Glutamatergic neuron (in vitro differentiated cells): ENCODE data around the gene MGST2. TPM values are rescaled to one million over a fixed set of nuclear protein-coding genes. Genes with fewer than 3 reads are reported as not detected.

Experiments
- DNase-seq: peaks from one replicate; pipeline ENCODE4 v3.0.0; 2022
- H3K27ac Mint-ChIP-seq: one replicate; pipeline ENCODE4 v1.8.0; 2020; ENCODE audit warnings: mild to moderate bottlenecking, mixed read lengths, inconsistent platforms; ENCODE audit not compliant: unreplicated experiment
- H3K27me3 Mint-ChIP-seq: one replicate; pipeline ENCODE4 v1.8.0; 2020; ENCODE audit warnings: mild to moderate bottlenecking, moderate library complexity, mixed read lengths, inconsistent platforms; ENCODE audit not compliant: unreplicated experiment
- H3K36me3 Mint-ChIP-seq: one replicate; pipeline ENCODE4 v1.8.0; 2020; ENCODE audit warnings: mild to moderate bottlenecking, mixed read lengths, inconsistent platforms; ENCODE audit not compliant: unreplicated experiment
- H3K4me1 Mint-ChIP-seq: one replicate; pipeline ENCODE4 v1.8.0; 2020; ENCODE audit warnings: mild to moderate bottlenecking, low read depth, mixed read lengths, inconsistent platforms; ENCODE audit not compliant: unreplicated experiment
- H3K4me3 Mint-ChIP-seq: one replicate; pipeline ENCODE4 v1.8.0; 2020; ENCODE audit warnings: mild to moderate bottlenecking, mixed read lengths, inconsistent platforms; ENCODE audit not compliant: unreplicated experiment
- H3K9me3 Mint-ChIP-seq: one replicate; pipeline ENCODE4 v1.8.0; 2020; ENCODE audit warnings: mild to moderate bottlenecking, moderate library complexity, mixed read lengths, inconsistent platforms; ENCODE audit not compliant: unreplicated experiment
- total RNA-seq: library from RNA; stranded (reverse); fragmentation: NEBNext Ultra II Directional; extraction: Animal tissue kit (Norgen Biotek cat#: 25700); gene quantifications from one replicate; pipeline ENCODE4 v1.2.1, GENCODE V29; 2021; ENCODE audit not compliant: unreplicated experiment
- TF ChIP-seq, protein P1 (sequence below): fragments of 200-600 bp; sonication (generic); IDR thresholded peaks from one replicate; pipeline ENCODE4 v1.5.0; 2021; ENCODE audit not compliant: partially characterized antibody, unreplicated experiment

The MGST2 gene
- total RNA-seq, 1 donor from 2014 or later, result 6.9 TPM

DNA sequence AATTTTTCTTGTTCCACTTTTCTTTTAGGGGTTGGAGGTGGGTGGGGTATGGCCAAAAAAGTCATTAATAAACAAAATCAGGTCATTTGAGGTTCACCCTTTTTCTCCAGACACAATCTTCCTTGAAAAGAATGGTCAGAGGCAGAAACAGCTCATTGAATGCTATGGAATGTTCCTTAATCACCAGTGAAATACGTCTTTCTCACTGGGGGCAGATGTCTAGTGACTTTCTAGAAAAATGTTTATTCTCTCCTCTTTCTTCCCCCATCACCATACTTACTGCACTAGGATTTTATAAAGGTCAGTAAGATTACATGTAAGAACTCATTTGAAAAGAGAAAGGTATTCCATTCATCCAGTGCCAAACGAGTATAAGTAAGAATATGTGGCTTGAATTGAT lies 44.5 kb downstream of the MGST2 start:
- Mint-ChIP-seq H3K4me1 (no peaks in the 10 kb centered on the region), H3K36me3 (peaks cover 4% of the 10 kb centered on the region), H3K27ac (no peak overlapping the region), H3K9me3 (peaks cover 14% of the 10 kb centered on the region), H3K27me3 (peaks cover 6% of the 10 kb centered on the region), H3K4me3 (no peak overlapping the region)
- no peak for DNase-seq
- TF ChIP-seq, protein P1, sequence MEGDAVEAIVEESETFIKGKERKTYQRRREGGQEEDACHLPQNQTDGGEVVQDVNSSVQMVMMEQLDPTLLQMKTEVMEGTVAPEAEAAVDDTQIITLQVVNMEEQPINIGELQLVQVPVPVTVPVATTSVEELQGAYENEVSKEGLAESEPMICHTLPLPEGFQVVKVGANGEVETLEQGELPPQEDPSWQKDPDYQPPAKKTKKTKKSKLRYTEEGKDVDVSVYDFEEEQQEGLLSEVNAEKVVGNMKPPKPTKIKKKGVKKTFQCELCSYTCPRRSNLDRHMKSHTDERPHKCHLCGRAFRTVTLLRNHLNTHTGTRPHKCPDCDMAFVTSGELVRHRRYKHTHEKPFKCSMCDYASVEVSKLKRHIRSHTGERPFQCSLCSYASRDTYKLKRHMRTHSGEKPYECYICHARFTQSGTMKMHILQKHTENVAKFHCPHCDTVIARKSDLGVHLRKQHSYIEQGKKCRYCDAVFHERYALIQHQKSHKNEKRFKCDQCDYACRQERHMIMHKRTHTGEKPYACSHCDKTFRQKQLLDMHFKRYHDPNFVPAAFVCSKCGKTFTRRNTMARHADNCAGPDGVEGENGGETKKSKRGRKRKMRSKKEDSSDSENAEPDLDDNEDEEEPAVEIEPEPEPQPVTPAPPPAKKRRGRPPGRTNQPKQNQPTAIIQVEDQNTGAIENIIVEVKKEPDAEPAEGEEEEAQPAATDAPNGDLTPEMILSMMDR, result no peak

DNA sequence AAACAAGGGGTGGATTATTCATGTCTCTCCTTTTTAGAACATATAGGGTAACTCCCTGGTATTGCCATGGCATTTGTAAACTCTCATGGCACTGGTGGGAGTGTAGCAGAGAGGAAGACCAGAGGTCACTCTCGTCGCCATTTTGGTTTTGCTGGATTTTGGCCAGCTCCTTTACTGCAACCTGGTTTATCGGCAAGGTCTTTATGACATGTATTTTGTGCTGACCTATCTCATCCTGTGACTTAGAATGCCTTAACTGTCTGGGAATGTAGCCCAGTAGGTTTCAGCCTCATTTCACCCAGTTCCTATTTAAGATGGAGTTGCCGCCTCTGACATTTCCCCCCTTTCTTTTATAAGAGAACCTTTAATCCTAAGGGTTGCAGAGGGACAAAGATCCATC lies 45.8 kb downstream of the MGST2 start:
- peaks cover 6% of the 10 kb centered on the region for H3K27me3 Mint-ChIP-seq
- H3K4me3 Mint-ChIP-seq, result no peak overlapping the region
- TF ChIP-seq, protein P1, result no peak
- H3K4me1 Mint-ChIP-seq, result no peaks in the 10 kb centered on the region
- H3K27ac Mint-ChIP-seq, result no peak overlapping the region
- no peak for DNase-seq
- peaks cover 14% of the 10 kb centered on the region for H3K9me3 Mint-ChIP-seq
- peaks cover 4% of the 10 kb centered on the region for H3K36me3 Mint-ChIP-seq

DNA sequence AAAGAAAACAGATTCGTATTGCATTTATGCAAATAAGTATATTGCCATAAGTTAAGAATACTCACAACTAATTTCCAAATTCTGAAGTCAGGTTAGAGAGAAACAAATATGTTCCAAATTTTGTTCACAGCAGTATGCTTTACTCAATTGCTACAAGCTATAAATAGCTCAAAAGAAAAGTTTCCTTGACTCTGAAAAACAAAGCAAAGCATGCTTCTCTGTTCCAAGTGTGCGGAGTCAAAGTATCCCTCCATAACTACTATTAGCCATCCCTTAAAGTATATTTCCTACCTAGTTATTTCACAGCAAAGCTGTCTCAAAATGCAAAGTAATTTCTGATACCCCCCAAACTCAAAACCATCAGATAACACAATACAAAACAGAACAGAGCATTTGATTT lies 47.3 kb downstream of the MGST2 start:
- Mint-ChIP-seq H3K4me1 (no peaks in the 10 kb centered on the region), H3K36me3 (peaks cover 15% of the 10 kb centered on the region), H3K4me3 (no peak overlapping the region), H3K27me3 (peaks cover 13% of the 10 kb centered on the region), H3K9me3 (peaks cover 18% of the 10 kb centered on the region), H3K27ac (no peak overlapping the region)
- TF ChIP-seq, protein P1, result no peak
- no peak for DNase-seq

DNA sequence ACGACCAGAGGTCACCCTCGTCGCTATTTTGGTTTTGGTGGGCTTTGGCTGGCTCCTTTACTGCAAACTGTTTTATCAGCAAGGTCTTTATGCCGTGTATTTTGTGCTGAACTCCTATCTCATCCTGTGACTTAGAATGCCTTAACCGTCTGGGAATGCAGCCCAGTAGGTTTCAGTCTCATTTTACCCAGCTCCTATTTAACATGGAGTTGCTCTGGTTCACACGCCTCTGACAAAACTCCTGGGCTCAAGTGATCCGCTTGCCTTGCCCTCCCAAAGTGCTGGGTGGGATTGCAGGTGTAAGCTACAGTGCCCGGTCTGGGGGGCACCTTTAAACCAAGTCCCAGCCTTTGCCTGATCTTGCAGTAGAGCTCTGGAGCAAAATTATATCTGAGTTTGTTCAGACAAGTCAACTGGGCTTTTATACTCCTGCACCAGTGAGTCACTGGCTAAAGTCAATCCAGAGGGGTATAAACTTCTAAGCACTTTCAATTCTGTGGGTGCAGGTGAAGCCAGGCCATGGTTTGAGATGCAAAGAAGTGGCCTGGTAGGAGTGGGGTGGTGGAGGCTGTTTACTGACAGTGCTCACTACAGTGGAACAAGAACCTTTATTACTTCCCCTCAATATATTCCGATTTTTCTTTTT lies 50.2 kb downstream of the MGST2 start:
- DNase-seq, result no peak
- no peak overlapping the region for H3K4me3 Mint-ChIP-seq
- peaks cover 13% of the 10 kb centered on the region for H3K36me3 Mint-ChIP-seq
- TF ChIP-seq, protein P1, result no peak
- H3K4me1 Mint-ChIP-seq, result no peaks in the 10 kb centered on the region
- peaks cover 12% of the 10 kb centered on the region for H3K9me3 Mint-ChIP-seq
- H3K27ac Mint-ChIP-seq, result no peak overlapping the region
- peaks cover 21% of the 10 kb centered on the region for H3K27me3 Mint-ChIP-seq

DNA sequence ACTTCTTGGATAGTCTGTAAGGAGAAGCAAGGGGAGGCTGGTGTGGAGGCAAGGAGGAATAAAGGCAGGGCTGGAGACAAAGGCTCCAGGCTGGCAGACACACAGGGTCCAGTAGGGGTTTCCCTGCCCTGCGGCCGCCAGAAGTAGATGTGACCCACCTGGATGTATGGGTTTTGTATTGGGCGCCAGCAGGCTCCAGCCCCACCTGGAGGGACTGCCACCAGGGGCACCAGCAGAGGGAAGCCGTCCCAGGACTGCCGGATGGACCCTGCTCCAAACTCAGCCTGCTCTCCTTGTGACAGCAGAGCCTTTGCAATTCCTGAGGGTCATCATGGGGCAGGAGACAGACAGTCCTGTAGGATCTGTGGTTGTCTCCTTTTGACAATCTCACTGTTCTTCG lies 52.7 kb downstream of the MGST2 start:
- TF ChIP-seq, protein P1, result no peak
- H3K36me3 Mint-ChIP-seq, result peaks cover 13% of the 10 kb centered on the region
- peaks cover 21% of the 10 kb centered on the region for H3K27me3 Mint-ChIP-seq
- H3K9me3 Mint-ChIP-seq, result peaks cover 12% of the 10 kb centered on the region
- H3K4me1 Mint-ChIP-seq, result no peaks in the 10 kb centered on the region
- no peak overlapping the region for H3K27ac Mint-ChIP-seq
- DNase-seq, result no peak
- H3K4me3 Mint-ChIP-seq, result no peak overlapping the region
